ENCODE results near the gene KLHL6.

- TF ChIP-seq CTCF (IDR thresholded peaks at IDR 0.05; ENCODE audit: low read depth, low read length, missing input control) (no peak), ATF3 (IDR thresholded peaks at IDR 0.05) (no peak), REST (IDR thresholded peaks at IDR 0.05) (no peak), TAF1 (conservative IDR thresholded peaks at IDR 0.05) (no peak), ZBTB33 (IDR thresholded peaks at IDR 0.05) (no peak), HNF4A (conservative IDR thresholded peaks at IDR 0.05) (no peak), MAX (IDR thresholded peaks at IDR 0.05) (no peak), RAD21 (IDR thresholded peaks at IDR 0.05) (no peak)
Observed at GRCh38 chr3:183519891-183520290, 35.6 kb downstream of the KLHL6 start.

Measured in liver (tissue), 3 donors.